Myocyte (in vitro differentiated cells): Measurements from ENCODE around the gene NRARP. TPM values are rescaled to one million over a fixed set of nuclear protein-coding genes. Genes with fewer than 3 reads are reported as not detected.
"Not testable (repeated sequence)": the region's sequence is repeated elsewhere in the genome, so short reads cannot be mapped to it uniquely, and the experiment has no call there.

Experiments
- DNase-seq: peaks from one replicate; pipeline ENCODE4 v3.0.0-alpha.2; 2012; ENCODE audit warnings: low read depth
- total RNA-seq: library from RNA; depleted of rRNA; stranded (reverse); fragments of >200 nt; gene quantifications from 2 replicates; pipeline ENCODE4 v1.2.3, GENCODE V29; 2014

The NRARP gene
- total RNA-seq, 1 donor from 2014 or later, result 1.2 TPM

- DNase-seq, result no peak
Measured at GRCh38 chr9:137266162-137266527, 35.9 kb downstream of the NRARP start.

GRCh38 chr9:137265496-137266161 is 36.4 kb downstream of the NRARP start:
- no peak for DNase-seq

GRCh38 chr9:137264067-137264466 is 38.0 kb downstream of the NRARP start:
- DNase-seq, result no peak

GRCh38 chr9:137263506-137263905 is 38.6 kb downstream of the NRARP start:
- DNase-seq, result no peak

GRCh38 chr9:137262909-137263285 is 39.2 kb downstream of the NRARP start:
- no peak for DNase-seq

- DNase-seq, result not testable (repeated sequence)
Measured at GRCh38 chr9:137262173-137262908, 39.7 kb downstream of the NRARP start.

- DNase-seq, result no peak
Measured at GRCh38 chr9:137256856-137257255, 45.2 kb downstream of the NRARP start.

GRCh38 chr9:137256362-137256761 is 45.7 kb downstream of the NRARP start:
- no peak for DNase-seq

- DNase-seq, result peak; percentile 48
Measured at GRCh38 chr9:137255448-137256114, 46.5 kb downstream of the NRARP start.

- peak; percentile 88 for DNase-seq
Measured at GRCh38 chr9:137254624-137255447, 47.2 kb downstream of the NRARP start, which contains the start of gene NELFB. Gene NELFB (plus strand): TSS chr9:137255327.

GRCh38 chr9:137253717-137254623 is 48.1 kb downstream of the NRARP start:
- DNase-seq, result peak; percentile 62

GRCh38 chr9:137252555-137253506 is 49.2 kb downstream of the NRARP start:
- DNase-seq, result no peak

GRCh38 chr9:137251490-137252268 is 50.4 kb downstream of the NRARP start:
- DNase-seq, result no peak

GRCh38 chr9:137251194-137251461 is 50.9 kb downstream of the NRARP start, which contains the start of gene STPG3:
Gene STPG3 (plus strand): TSS chr9:137251286. CDS start chr9:137251287, 1 bp downstream.
- DNase-seq, result no peak

- DNase-seq, result no peak
Measured at GRCh38 chr9:137250329-137251193, 51.5 kb downstream of the NRARP start.
